Fibroblast of the aortic adventitia (primary cell): ENCODE results near the gene SPDYE16. TPM values are rescaled to one million over a fixed set of nuclear protein-coding genes. Genes with fewer than 3 reads are reported as not detected.
"Not testable (repeated sequence)": the region's sequence is repeated elsewhere in the genome, so short reads cannot be mapped to it uniquely, and the experiment has no call there.

Source experiments
- DNase-seq: peaks from one replicate; pipeline ENCODE4 v3.0.0-alpha.2; 2010; ENCODE audit warnings: low read depth
- H3K4me3 ChIP-seq: 2 replicates; pipeline ENCODE4 v1.5.1; 2011; ENCODE audit warnings: low read depth, mild to moderate bottlenecking, control low read depth, low read length, moderate library complexity
- CTCF ChIP-seq: IDR thresholded peaks from 2 replicates; pipeline ENCODE4 v1.5.1; 2011; ENCODE audit warnings: mild to moderate bottlenecking, low read length, control low read depth, inconsistent platforms; ENCODE audit not compliant: insufficient read depth
- total RNA-seq: library from RNA; depleted of rRNA; stranded (reverse); fragments of >200 nt; gene quantifications from 2 replicates; pipeline ENCODE4 v1.2.3, GENCODE V29; 2012; ENCODE audit warnings: low replicate concordance

Gene SPDYE16
- total RNA-seq, 1 donor, result 0.09 TPM

GRCh38 chr7:76505168-76506080, 37.7 kb downstream of the SPDYE16 start:
- TF ChIP-seq CTCF, result no peak
- no peak overlapping the region for H3K4me3 ChIP-seq
- no peak for DNase-seq

GRCh38 chr7:76504351-76505167, 38.5 kb downstream of the SPDYE16 start:
- not testable (repeated sequence) for DNase-seq, H3K4me3 ChIP-seq

- H3K4me3 ChIP-seq, DNase-seq: not testable (repeated sequence)
Measured at GRCh38 chr7:76503244-76503643, 39.9 kb downstream of the SPDYE16 start.

DNA sequence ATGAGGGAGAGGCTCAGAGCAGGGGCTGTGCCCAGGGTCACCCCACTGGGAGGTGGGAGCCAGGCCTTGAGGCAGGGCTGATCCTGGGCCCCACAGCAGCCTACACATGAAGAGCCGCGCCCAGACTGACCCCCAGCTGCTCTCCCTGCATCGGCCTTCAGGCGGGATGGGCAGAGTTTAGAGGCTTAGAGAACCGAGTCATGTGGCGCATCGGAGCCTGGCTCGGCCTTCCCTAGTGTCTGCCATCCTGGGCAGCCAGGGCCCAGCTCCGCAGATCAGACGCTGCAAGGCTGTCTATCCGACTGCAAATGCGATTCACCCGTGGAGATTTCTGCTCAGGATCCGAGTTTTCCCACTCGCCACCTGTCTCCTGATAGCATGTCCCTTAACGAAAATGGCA, 40.3 kb downstream of the SPDYE16 start:
- not testable (repeated sequence) for DNase-seq, H3K4me3 ChIP-seq

GRCh38 chr7:76502224-76502623, 40.9 kb downstream of the SPDYE16 start:
- not testable (repeated sequence) for H3K4me3 ChIP-seq, DNase-seq

DNA sequence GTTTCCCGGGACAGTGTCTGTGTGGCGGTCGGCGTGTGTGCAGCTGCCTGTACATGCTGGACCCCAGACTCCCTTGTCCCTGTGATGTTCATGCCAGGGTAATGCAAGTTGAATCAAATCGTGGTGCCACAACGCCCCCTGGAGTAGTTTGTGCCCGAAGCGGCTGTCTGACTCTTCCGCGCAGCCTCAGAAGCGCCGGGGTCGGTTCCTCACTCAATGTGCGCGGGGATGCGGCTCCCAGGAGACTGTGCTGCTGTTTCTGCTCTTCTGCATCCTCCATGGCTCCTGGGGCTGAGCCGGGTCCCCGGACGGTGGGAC, 43.2 kb downstream of the SPDYE16 start:
- not testable (repeated sequence) for H3K4me3 ChIP-seq, DNase-seq

GRCh38 chr7:76499201-76499923, 43.7 kb downstream of the SPDYE16 start:
- not testable (repeated sequence) for DNase-seq, H3K4me3 ChIP-seq

GRCh38 chr7:76498583-76499200, 44.4 kb downstream of the SPDYE16 start:
- H3K4me3 ChIP-seq, DNase-seq: not testable (repeated sequence)

DNA sequence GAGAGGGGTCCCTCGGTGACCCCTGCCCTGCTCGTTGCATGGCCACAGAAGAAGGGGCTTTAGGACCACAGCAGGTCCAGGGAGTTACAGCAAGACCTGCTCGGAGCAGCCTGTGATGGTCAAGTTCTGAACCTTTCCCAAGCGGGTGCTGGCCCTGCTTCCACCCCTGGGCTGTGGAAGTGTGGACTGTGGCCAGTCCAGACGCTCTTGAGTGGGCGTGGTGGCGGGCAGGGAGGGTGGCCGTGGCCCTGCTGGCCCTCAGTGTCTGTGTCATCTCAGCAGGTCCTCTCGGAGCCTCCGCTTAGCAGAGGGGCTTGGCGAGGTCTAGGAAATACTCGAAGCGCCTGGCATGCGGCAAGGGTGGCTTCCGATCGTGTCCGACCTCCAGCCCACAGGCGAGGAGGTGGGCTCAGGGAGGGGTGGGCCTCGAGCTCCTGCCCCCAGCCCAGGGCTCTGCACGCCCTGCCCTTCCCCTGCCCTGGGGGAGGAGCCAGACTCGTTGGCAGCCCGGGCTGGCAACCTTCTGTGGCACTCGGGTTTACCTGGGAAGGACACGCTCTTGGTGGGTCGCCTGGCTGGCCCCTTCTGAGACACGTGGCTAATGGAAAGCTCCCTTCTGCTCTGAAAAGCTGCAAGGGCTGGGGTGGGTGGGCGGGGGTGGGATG, 45.0 kb downstream of the SPDYE16 start:
- H3K4me3 ChIP-seq, DNase-seq: not testable (repeated sequence)

GRCh38 chr7:76495717-76496116, 47.4 kb downstream of the SPDYE16 start:
- DNase-seq, H3K4me3 ChIP-seq: not testable (repeated sequence)

DNA sequence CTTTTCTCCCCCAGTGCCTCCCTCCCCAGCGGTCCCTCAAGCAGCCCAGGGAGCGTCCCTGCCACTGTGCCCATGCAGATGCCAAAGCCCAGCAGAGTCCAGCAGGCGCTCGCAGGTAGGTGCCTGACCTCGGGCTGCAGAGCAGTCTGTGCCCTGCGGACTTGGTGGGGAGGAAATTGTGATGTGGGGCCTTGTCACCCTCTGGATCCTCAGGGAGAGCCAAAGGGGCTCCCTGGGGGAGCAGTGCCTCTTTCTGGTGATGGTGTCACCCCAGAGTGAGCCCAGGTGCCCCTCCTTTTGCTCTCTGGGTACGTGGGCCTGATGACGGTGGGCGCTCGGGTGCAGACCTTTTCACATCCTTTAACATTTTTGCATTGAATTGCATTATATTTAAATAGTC, 51.0 kb downstream of the SPDYE16 start:
- H3K4me3 ChIP-seq, DNase-seq: not testable (repeated sequence)

- not testable (repeated sequence) for H3K4me3 ChIP-seq, DNase-seq
Measured at GRCh38 chr7:76487969-76488368, 55.1 kb downstream of the SPDYE16 start.

GRCh38 chr7:76486618-76487017, 56.5 kb downstream of the SPDYE16 start:
- DNase-seq, H3K4me3 ChIP-seq: not testable (repeated sequence)

DNA sequence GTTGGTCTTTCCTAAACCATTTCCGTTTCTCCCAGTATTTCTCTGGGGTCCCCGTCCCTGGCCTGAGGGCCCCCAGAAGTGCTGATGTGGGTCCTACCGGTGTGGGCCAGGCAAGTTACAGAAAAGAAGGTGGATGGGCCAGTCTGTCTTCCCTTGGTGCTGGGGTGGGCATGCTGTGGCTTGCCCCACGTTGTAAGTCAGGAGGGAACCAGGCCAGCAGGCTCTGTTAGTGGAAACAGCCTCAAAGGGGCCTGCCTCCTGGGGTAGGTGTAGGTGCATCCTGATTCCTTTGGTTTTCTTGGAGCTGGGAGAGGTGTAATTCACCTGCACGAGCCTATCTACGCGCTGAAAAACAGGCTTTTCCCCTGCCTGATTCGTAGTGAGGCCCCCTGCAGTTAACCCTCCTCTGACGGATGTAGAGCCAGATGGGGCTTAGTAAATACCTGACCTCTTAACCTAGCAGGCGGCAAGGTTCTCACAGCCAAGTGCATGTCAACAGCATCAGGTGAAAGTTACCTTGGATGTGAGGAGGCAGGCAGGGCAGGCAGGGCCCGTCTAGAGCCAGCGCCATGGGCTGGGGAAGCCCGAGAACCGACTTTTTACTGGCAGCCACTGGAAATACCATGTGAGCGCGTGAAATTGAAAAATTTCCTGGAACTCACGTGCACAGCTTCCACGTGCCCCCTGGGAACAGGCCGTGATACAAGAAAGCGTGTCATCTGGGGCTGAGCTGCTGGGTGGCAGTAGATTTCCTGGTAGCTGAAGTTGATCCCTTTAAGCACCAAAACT, 57.1 kb downstream of the SPDYE16 start:
- not testable (repeated sequence) for H3K4me3 ChIP-seq, DNase-seq

DNA sequence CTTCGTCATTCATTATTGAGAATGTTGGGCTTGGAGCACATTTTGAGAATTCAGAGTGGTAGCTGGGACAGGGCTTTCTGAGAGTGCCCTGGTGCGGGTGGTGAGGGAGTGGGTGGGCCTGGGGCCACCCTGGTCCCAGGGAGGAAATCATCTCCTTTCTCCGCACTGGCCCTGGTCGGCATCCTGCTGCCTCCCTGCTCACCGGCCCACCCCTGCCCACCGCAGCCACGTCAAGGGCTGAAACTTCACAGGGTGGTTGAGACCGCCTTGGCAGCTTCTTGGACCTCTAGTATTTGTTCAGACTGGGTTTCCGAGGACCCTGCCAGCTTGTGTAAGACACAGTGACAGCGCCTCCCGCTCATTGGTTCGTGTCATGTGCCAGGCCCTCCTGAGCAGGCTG, 58.6 kb downstream of the SPDYE16 start:
- not testable (repeated sequence) for DNase-seq, H3K4me3 ChIP-seq

DNA sequence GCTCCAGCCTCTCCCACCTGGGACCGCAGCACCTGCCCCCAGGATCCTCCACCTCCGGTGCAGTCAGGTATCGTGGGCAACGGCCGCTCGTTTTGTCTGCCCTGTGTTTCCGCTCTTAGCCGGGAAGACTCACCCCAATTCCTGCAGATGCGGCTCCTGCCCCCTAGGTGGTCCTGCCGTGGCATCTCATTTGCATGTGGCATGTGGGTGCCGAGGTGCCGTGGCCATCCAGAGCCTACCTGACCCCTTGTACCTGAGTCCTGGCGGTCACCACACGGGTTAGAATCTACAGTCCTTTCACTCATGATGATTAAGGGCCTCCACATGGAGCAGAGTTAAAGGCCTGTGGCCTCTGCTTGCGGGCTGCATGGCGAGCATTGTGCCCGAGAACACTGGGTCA, 60.0 kb downstream of the SPDYE16 start:
- not testable (repeated sequence) for DNase-seq, H3K4me3 ChIP-seq
